ENCODE measurements around the gene INPP5A.
"Not testable (repeated sequence)": the region's sequence is repeated elsewhere in the genome, so short reads cannot be mapped to it uniquely, and the experiment has no call there.

INPP5A gene

DNA sequence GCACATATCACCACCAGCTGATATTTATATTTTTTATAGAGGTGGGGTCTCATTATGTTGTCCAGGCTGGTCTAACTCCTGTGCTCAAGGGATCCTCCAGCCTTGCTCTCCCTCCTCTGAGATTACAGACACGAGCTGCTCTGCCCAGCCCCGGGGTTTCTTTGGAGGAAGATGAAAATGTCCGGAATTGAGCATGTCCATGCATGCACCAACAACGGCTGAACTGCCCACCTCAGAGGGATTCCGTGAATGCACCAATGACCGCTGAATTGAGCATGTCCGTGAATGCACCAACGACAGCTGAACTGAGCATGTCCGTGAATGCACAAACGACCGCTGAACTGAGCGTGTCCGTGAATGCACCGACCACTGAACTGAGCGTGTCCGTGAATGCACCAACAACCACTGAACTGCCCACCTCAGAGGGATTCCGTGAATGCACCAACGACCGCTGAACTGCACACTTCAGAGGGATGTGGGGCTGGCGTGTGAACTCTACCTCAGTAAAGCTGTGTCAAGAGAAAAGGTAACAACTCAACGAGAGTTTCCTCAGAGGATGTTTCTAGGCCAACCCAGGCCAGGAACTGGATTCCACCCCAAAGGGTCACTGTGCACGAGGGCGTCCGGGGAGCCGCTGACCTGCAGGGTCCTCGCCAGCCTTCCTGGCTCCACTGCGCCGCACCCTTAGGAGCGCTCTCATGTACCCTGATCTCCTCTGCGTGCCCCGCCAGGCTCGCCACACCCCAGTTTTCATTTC lies 34.9 kb upstream of the INPP5A start:
- Histone ChIP-seq H4K20me1 (ENCODE audit: control insufficient read depth, insufficient read depth, low read depth, low read length) (no peaks in the 10 kb centered on the region), H3K79me2 (ENCODE audit: control insufficient read depth, low read length) (no peaks in the 10 kb centered on the region), H3F3A (ENCODE audit: control insufficient read depth, insufficient read depth) (no peaks in the 10 kb centered on the region), H3K4me2 (ENCODE audit: low read length) (no peak overlapping the region), H3K9me3 (ENCODE audit: control insufficient read depth, insufficient read depth, low read length) (no peaks in the 10 kb centered on the region), H3K27ac (ENCODE audit: low read depth, low read length) (no peak overlapping the region), H3K36me3 (ENCODE audit: control insufficient read depth, low read length) (no peaks in the 10 kb centered on the region), H3K27me3 (ENCODE audit: control insufficient read depth, low read length) (no peaks in the 10 kb centered on the region), H3K4me1 (ENCODE audit: control insufficient read depth, low read length) (no peaks in the 10 kb centered on the region), H3K4me3 (ENCODE audit: low read length) (no peak overlapping the region), H3K9me2 (replicated peaks; ENCODE audit: control insufficient read depth, low read length) (no peaks in the 10 kb centered on the region)
- no peak for TF ChIP-seq CTCF (IDR thresholded peaks at IDR 0.05; ENCODE audit: low read depth, low read length, poor library complexity, severe bottlenecking)
- no peak for TF ChIP-seq EZH2phosphoT487 (IDR thresholded peaks at IDR 0.05; ENCODE audit: borderline replicate concordance, low read length)

GRCh38 chr10:132503581-132504421 lies 33.8 kb upstream of the INPP5A start:
- no peak overlapping the region for H3K27ac ChIP-seq (ENCODE audit: low read depth, low read length)
- TF ChIP-seq EZH2phosphoT487 (IDR thresholded peaks at IDR 0.05; ENCODE audit: borderline replicate concordance, low read length), result no peak

GRCh38 chr10:132504501-132505272 lies 32.9 kb upstream of the INPP5A start:
- Histone ChIP-seq H3K27me3 (ENCODE audit: control insufficient read depth, low read length) (no peaks in the 10 kb centered on the region), H3F3A (ENCODE audit: control insufficient read depth, insufficient read depth) (no peaks in the 10 kb centered on the region)

More at GRCh38 chr10:132503581-132504421, 33.8 kb upstream of the INPP5A start:
- H3K4me2 ChIP-seq (ENCODE audit: low read length), result no peak overlapping the region
- no peaks in the 10 kb centered on the region for H3K36me3 ChIP-seq (ENCODE audit: control insufficient read depth, low read length)
- H3K4me1 ChIP-seq (ENCODE audit: control insufficient read depth, low read length), result no peaks in the 10 kb centered on the region
- H3F3A ChIP-seq (ENCODE audit: control insufficient read depth, insufficient read depth), result no peaks in the 10 kb centered on the region
- no peaks in the 10 kb centered on the region for H3K9me3 ChIP-seq (ENCODE audit: control insufficient read depth, insufficient read depth, low read length)
- no peak overlapping the region for H3K4me3 ChIP-seq (ENCODE audit: low read length)
- H3K27me3 ChIP-seq (ENCODE audit: control insufficient read depth, low read length), result no peaks in the 10 kb centered on the region
- H4K20me1 ChIP-seq (ENCODE audit: control insufficient read depth, insufficient read depth, low read depth, low read length), result no peaks in the 10 kb centered on the region
- H3K79me2 ChIP-seq (ENCODE audit: control insufficient read depth, low read length), result no peaks in the 10 kb centered on the region
- no peaks in the 10 kb centered on the region for H3K9me2 ChIP-seq (replicated peaks; ENCODE audit: control insufficient read depth, low read length)

DNA sequence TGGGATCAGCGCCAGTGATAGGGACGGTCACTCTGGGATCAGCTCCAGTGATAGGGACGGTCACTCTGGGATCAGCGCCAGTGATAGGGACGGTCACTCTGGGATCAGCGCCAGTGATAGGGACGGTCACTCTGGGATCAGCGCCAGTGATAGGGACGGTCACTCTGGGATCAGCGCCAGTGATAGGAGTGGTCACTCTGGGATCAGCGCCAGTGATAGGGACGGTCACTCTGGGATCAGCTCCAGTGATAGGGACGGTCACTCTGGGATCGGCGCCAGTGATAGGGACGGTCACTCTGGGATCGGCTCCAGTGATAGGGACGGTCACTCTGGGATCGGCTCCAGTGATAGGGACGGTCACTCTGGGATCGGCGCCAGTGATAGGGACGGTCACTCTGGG lies 32.0 kb upstream of the INPP5A start:
- H3K27me3 ChIP-seq (ENCODE audit: control insufficient read depth, low read length); H3K4me3 ChIP-seq (ENCODE audit: low read length); H3K9me3 ChIP-seq (ENCODE audit: control insufficient read depth, insufficient read depth, low read length); H3F3A ChIP-seq (ENCODE audit: control insufficient read depth, insufficient read depth); H4K20me1 ChIP-seq (ENCODE audit: control insufficient read depth, insufficient read depth, low read depth, low read length); H3K27ac ChIP-seq (ENCODE audit: low read depth, low read length); H3K9me2 ChIP-seq (replicated peaks; ENCODE audit: control insufficient read depth, low read length); H3K36me3 ChIP-seq (ENCODE audit: control insufficient read depth, low read length); H3K79me2 ChIP-seq (ENCODE audit: control insufficient read depth, low read length); H3K4me1 ChIP-seq (ENCODE audit: control insufficient read depth, low read length); H3K4me2 ChIP-seq (ENCODE audit: low read length): not testable (repeated sequence)

More at GRCh38 chr10:132504501-132505272, 32.9 kb upstream of the INPP5A start:
- Histone ChIP-seq H4K20me1 (ENCODE audit: control insufficient read depth, insufficient read depth, low read depth, low read length) (no peaks in the 10 kb centered on the region), H3K27ac (ENCODE audit: low read depth, low read length) (no peak overlapping the region), H3K4me1 (ENCODE audit: control insufficient read depth, low read length) (no peaks in the 10 kb centered on the region), H3K79me2 (ENCODE audit: control insufficient read depth, low read length) (no peaks in the 10 kb centered on the region), H3K4me3 (ENCODE audit: low read length) (no peak overlapping the region), H3K9me3 (ENCODE audit: control insufficient read depth, insufficient read depth, low read length) (no peaks in the 10 kb centered on the region), H3K9me2 (replicated peaks; ENCODE audit: control insufficient read depth, low read length) (no peaks in the 10 kb centered on the region), H3K36me3 (ENCODE audit: control insufficient read depth, low read length) (no peaks in the 10 kb centered on the region), H3K4me2 (ENCODE audit: low read length) (no peak overlapping the region)
- TF ChIP-seq EZH2phosphoT487 (IDR thresholded peaks at IDR 0.05; ENCODE audit: borderline replicate concordance, low read length) (no peak), CTCF (IDR thresholded peaks at IDR 0.05; ENCODE audit: low read depth, low read length, poor library complexity, severe bottlenecking) (no peak)

Data from DOHH2 (cell line).